ENCODE data around the gene SLC5A2. TPM values are rescaled to one million over a fixed set of nuclear protein-coding genes. Genes with fewer than 3 reads are reported as not detected.
"Not testable (repeated sequence)": the region's sequence is repeated elsewhere in the genome, so short reads cannot be mapped to it uniquely, and the experiment has no call there.

SLC5A2 gene
- polyA plus RNA-seq (ENCODE audit: insufficient read length in 10 of 10) = 10 to 100 TPM in 3 of 10 donors, 1 to 10 TPM in 7; 5.1 to 13.0 (median 7.6) TPM
- long read RNA-seq, donor 1, partial matches to known transcripts = 20 of 20 reads
- long read RNA-seq, donor 1, other reads (novel, unspliced or antisense) = 0 of 20 reads
- long read RNA-seq, donor 2 = 0 reads
- long read RNA-seq, donor 3 = 0 reads
- long read RNA-seq, donor 4 = 0 reads
- long read RNA-seq, donor 5 = 0 reads
- long read RNA-seq, donor 6 = 0 reads
- long read RNA-seq, donor 7 = 0 reads
- long read RNA-seq, donor 8 = 0 reads
- long read RNA-seq, donor 9 = 0 reads

DNA sequence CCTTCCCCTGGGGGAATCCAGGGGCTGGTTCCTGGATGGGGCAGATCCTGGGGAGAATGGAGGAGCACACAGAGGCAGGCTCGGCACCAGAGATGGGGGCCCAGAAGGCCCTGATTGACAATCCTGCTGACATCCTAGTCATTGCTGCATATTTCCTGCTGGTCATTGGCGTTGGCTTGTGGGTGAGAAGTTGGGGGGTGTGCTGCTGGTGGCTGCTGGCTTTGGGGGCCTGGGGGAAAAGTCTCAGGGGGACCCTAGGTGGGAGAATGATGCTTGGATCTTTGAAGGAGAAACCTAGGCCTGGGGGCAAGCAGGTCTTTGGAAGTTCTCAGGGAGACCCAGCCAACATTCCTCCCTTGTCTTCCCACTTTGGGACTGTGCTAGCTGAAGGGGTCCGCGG is at the start of gene SLC5A2:
TSS of gene SLC5A2 (plus strand) at position 43 of the 400 bp plus-strand sequence. CDS start at position 57, 14 bp downstream.
- DNase-seq = no peak

DNA sequence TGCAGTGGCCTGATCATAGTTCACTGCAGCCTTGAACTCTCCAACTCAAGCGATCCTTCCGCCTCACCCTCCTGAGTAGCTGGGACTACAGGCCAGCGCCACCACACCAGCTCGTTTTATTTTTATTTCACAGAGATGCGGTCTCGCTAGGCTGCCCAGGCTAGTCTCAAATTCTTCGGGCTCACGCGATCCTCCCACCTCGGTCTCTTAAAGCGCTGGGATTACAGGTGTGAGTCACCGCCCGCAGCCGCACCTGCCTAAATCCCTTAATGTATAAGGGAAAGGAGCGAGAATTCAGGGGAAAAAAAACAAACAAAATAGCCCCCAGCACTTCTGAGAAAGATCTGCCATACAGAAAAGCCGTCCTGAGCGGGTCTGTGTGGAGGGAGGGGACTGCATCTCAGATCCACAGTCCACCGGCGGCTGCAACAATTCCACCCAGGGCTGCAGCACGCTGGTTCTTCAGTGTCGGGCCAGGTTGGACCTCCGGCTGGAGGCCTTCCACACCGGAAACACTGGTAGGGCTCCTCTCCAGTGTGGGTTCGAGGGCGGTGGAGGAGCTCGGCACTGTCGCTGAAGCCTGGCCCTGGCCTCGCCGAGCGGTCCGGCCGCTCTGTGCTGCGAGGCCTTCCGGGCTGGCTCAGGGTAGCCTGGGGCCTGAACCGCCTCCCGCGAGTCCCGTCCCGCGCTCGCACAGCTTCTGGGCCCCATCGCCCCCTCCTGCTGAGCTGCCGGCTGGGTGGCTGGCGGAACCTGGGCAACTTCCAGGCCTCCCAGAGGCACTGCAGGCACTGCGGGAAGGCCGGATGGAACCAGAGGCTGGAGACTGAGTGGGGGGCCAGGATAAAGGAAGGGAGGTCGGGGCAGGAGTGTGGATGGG is 47.3 kb upstream of the SLC5A2 start:
- no peak for DNase-seq

GRCh38 chr16:31436221-31437045 is 46.5 kb upstream of the SLC5A2 start:
- no peak for DNase-seq

- DNase-seq = no peak
Observed at GRCh38 chr16:31438414-31438813, 44.5 kb upstream of the SLC5A2 start.

GRCh38 chr16:31439023-31439422 is 43.9 kb upstream of the SLC5A2 start:
- not testable (repeated sequence) for DNase-seq

DNA sequence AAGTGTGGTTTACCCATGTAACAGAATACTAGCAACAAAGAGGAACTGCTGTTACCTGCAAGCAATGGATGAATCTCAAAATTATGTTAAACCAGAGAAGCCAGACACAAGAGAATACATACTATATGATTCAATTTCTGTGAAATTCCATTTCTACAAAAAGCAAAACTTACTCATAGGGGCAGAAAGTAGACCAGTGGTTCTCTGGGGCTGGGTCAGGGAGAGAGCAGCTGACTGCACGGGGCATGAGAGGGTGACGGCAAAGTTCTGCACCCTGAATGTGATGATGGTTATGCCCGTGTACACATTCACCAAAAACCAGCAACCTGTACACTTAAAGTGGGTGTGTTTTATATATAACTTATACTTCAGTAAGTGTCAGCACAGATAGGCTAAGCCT is 43.4 kb upstream of the SLC5A2 start:
- no peak for DNase-seq

DNA sequence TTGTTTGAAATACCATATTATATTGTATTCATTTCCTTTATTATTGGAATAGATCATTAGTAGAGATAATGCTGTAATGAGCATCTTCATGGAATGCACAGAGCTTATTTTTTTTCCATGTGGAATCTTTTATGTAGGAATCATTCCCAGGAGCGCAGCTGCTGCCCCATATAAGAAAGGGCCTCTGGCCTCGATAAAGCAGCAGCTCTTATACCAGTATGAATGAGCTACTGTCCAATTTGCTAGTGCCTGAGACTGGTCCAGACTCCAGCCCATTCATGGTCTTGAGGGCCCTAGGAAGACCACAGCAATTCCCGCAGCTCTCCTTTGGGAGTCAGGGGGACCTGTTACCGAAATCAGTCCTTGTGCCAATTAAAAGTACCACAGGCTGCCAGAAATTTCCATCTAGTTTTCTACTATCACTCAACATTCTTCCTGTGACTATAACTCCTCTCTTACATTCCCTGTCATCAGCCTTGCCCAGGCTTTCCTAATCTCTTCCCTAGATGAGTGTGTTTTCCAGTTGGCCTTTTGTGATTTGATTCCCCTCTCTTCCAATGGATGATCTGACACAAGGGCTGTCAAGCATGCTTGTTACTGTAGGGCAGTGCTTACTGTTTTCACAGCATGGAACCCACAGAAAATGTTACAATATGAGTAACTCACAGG is 42.3 kb upstream of the SLC5A2 start:
- no peak for DNase-seq

- no peak for DNase-seq
Observed at GRCh38 chr16:31441956-31442355, 41.0 kb upstream of the SLC5A2 start.

DNA sequence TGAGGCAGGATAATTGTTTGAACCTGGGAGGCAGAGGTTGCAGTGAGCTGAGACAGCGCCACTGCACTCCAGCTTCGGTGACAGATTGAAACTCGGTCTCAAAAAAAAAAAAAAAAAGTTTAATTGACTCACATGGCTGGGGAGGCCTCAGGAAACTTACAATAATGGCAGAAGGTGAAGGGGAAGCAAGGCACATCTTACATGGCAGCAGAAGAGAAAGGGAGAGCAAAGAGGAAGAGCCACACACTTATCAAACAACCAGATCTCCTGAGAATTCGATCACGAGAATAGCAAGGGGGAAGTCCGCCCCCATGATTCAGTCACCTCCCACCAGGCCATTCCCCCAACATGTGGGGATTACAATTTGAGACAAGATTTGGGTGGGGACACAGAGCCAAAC is 37.0 kb upstream of the SLC5A2 start:
- DNase-seq = not testable (repeated sequence)

GRCh38 chr16:31451201-31451600 is 31.7 kb upstream of the SLC5A2 start:
- DNase-seq = no peak

- peak in 1 of 3 donors; percentile 57 for DNase-seq
Observed at GRCh38 chr16:31451681-31452351, 31.1 kb upstream of the SLC5A2 start.

DNA sequence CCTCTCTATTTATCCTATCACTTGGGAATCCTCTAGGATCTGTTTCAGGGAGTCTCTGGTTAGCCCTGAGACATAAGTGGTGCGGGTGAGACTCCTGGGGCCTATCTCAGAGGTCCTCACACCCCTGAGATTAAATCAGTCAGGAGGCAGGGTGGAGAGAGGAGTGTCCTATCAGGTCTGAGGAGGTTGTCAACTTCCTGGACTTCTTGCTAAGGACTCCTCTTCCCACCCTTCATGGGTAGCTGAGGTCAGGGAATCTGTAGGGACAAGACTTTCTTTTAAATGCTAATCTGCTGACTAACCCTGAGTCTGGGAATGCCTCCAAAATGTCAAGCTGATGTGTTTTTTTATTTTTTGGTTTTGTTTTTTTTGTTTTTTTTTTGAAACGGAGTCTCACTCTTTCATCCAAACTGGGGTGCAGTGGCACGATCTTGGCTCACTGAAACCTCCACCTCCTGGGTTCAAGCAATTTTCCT is 30.3 kb upstream of the SLC5A2 start:
- peak in 1 of 3 donors; percentile 67 for DNase-seq

DNA sequence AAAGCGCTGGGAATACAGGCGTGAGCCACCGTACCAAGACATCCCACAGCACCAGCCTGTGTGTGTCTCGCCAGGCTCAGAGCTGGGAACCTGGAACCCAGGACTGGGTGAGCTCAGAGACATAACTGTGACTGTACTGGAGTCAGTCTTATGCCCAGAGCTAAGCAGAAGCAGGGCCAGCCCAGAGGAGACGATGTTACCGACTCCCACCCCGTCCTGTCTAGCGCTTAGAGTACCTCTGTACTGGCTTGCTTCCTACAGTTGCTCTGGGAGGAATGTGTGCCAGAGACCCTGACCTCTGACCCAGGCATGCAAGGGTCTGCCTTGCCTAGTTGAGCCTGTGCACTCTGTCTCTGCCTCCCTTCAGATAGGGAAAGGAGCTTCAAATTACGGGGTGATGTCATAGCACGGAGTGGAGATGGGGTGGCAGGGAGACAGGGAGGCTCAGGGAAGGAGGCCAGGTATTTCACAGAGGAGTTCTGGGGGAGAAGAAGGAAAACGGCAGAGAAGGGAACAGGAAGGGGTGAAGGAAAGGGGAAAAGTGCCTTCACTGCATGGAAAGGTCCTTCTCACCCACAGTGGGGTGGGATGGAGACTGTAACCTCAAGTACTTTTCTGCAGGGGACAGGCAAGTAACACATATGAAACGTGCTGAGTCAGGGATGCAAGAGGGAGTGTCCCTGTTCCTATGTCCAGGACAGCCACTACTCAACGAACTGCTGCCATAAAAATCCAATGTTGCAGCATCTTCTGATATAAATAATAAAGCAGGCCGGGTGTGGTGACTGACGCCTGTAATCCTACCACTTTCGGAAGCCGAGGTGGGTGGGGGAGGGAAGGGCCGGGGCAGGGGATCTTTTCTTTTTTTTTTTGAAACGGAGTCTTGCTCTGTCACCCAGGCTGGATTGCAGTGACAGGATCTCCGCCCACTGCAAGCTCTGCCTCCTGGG is 29.4 kb upstream of the SLC5A2 start:
- peak in 1 of 3 donors; percentile 67 for DNase-seq

GRCh38 chr16:31455601-31456314 is 27.2 kb upstream of the SLC5A2 start:
- DNase-seq = no peak

- no peak for DNase-seq
Observed at GRCh38 chr16:31456988-31457360, 25.9 kb upstream of the SLC5A2 start.

GRCh38 chr16:31458073-31458843 is 24.7 kb upstream of the SLC5A2 start:
- no peak for DNase-seq

DNA sequence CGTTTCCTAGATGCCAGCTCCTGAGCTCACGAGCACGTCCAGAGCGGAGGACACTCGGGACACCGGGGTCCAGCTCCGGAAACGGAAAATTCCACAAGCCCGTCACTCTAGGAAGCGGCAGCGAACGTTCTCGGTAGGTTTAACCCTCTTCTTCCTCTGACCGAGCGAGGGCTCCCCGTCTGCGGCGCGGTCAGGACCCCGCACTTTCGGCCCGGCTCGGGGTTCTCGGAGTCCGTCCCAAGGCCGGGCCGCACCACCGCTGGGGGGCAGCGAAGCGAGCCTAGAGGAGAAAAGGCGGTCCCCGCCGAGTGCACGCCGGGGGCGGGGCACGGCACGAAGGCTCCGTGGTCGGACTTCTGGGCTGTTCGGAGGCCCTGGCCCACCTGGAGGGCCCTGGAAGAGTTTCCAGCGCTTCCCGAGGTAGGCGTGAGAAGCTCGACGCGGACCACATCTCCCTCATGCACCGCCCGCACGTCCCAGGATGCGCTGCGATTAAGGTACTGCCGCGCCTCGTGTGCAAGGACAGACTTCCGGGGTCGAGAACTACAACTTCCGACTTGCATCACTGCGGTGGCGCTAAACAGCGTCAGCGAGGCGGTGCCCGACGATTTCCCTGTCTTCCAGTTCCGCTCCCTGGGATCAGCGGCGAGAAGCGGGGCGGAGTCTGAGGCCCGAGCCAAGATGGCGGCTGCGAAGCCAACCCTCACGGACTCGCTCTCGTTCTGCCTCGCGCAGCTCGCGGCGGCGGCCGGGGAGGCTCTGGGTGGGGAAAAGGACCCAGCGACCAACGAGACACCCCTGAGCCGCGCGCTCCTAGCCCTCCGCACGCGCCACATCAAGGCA is 23.9 kb upstream of the SLC5A2 start, which contains the start of gene ARMC5:
TSS of gene ARMC5 (plus strand) at position 658 of the 843 bp plus-strand sequence. CDS start at position 682, 24 bp downstream.
- DNase-seq = peak; percentile 98 to 99 (median 98)
